Natural killer cell (primary cell): ENCODE measurements around the gene HSPA5. TPM values are rescaled to one million over a fixed set of nuclear protein-coding genes. Genes with fewer than 3 reads are reported as not detected.
A peak's percentile ranks its signal among the peaks of the same experiment; 100 is the strongest.

Experiments
- ATAC-seq, 3 donors: fragments of 150-1000 bp in 2 of 3; fragments of 200-7000 bp in 1 of 3; cut with Tn5 transposase; 1 replicate in 1 of 3; 2 replicates in 2 of 3; pipeline ENCODE4 v1.10.0; 2021; ENCODE audit warnings: mild to moderate bottlenecking in 2 of 3, moderate library complexity in 2 of 3
- DNase-seq, 2 donors: peaks; one replicate each; pipeline versions ENCODE4 v3.0.0 to v3.0.0-alpha.2; 2013 to 2021; ENCODE audit warnings: mixed read lengths in 1 of 2
- H3K27ac ChIP-seq: one replicate; pipeline ENCODE4 v1.5.1; 2013; ENCODE audit warnings: mild to moderate bottlenecking, low read length
- H3K27me3 ChIP-seq: one replicate; pipeline ENCODE4 v1.6.1; 2013; ENCODE audit warnings: low read length; ENCODE audit not compliant: control insufficient read depth, insufficient read depth
- H3K36me3 ChIP-seq: one replicate; pipeline ENCODE4 v1.6.1; 2013; ENCODE audit warnings: low read length; ENCODE audit not compliant: control insufficient read depth, insufficient read depth
- H3K4me1 ChIP-seq: one replicate; pipeline ENCODE4 v1.6.1; 2013; ENCODE audit warnings: low read length; ENCODE audit not compliant: control insufficient read depth, insufficient read depth
- H3K4me3 ChIP-seq: one replicate; pipeline ENCODE4 v1.5.1; 2013; ENCODE audit warnings: low read length
- H3K9me3 ChIP-seq: one replicate; pipeline ENCODE4 v1.6.1; 2013; ENCODE audit warnings: low read length; ENCODE audit not compliant: control insufficient read depth, insufficient read depth
- H3K27ac Mint-ChIP-seq, 2 donors: one replicate each; pipeline ENCODE4 v1.8.0; 2022; ENCODE audit warnings: mild to moderate bottlenecking in 2 of 2, mixed read lengths in 2 of 2, moderate library complexity in 1 of 2
- H3K27me3 Mint-ChIP-seq, 2 donors: one replicate each; pipeline ENCODE4 v1.8.0; 2022; ENCODE audit warnings: low read depth in 2 of 2, mixed read lengths in 2 of 2
- H3K36me3 Mint-ChIP-seq: one replicate; pipeline ENCODE4 v1.8.0; 2022; ENCODE audit warnings: mixed read lengths
- H3K4me1 Mint-ChIP-seq, 2 donors: one replicate each; pipeline ENCODE4 v1.8.0; 2022; ENCODE audit warnings: mixed read lengths in 2 of 2
- H3K4me3 Mint-ChIP-seq: one replicate; pipeline ENCODE4 v1.8.0; 2022; ENCODE audit warnings: mild to moderate bottlenecking, moderate library complexity, mixed read lengths
- H3K9me3 Mint-ChIP-seq, 2 donors: one replicate each; pipeline ENCODE4 v1.8.0; 2022; ENCODE audit warnings: mixed read lengths in 2 of 2
- WGBS: methylation state at CpG from one replicate; pipeline ENCODE4 v1.1.7; 2013; ENCODE audit warnings: missing lambda C conversion rate; ENCODE audit not compliant: insufficient coverage; 5-methylcytosine and 5-hydroxymethylcytosine counted together
- intact Hi-C: fragments of 100-400 bp; cut with micrococcal nuclease; formaldehyde crosslinking; loops from one replicate; pipeline ENCODE4 v1.14.2; 2022
- total RNA-seq, 4 donors: library from RNA; stranded (reverse); fragments of 120-200 nt in 1 of 4; gene quantifications; one replicate each; pipeline versions ENCODE4 v1.2.3 to v1.2.4, GENCODE V29; 2013 to 2022
- TF ChIP-seq, protein P1 (sequence below): fragments of 200-600 bp; IDR thresholded peaks from one replicate; pipeline ENCODE4 v1.8.0; 2022; ENCODE audit warnings: antibody characterized with exemption

Gene HSPA5
- total RNA-seq, 3 donors from 2014 or later (not counting 1 experiment from before 2014, with no cell fraction given), result 222 to 281 (median 275) TPM

DNA sequence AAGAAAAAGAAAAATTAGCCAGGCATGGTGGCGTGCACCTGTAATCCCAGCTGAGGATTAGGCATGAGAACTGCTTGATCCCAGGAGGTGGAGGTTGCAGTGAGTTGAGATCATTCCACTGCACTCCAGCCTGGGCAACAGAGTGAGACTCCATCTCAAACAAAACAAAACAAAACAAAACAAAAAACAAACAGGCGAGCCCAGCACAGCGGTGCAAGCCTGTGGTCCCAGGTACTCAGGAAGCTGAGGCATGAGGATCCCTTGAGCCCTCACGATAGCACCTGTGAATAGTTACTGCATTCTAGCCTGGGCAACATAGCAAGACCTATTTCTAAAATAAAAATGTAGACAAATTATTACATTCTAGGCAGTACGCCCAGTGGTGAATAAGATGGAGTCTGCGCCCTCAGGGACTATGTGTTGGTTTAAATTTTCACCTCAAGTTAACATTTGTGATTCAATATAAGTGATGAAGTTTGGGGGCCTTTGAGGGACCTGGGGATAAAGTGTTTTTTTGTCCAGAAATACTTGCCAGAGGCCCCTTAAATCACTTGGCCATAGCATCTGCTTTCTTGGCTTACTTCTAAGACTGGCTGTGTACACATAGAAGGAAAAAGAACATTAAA lies 17.1 kb upstream of the HSPA5 start:
- TF ChIP-seq, protein P1, sequence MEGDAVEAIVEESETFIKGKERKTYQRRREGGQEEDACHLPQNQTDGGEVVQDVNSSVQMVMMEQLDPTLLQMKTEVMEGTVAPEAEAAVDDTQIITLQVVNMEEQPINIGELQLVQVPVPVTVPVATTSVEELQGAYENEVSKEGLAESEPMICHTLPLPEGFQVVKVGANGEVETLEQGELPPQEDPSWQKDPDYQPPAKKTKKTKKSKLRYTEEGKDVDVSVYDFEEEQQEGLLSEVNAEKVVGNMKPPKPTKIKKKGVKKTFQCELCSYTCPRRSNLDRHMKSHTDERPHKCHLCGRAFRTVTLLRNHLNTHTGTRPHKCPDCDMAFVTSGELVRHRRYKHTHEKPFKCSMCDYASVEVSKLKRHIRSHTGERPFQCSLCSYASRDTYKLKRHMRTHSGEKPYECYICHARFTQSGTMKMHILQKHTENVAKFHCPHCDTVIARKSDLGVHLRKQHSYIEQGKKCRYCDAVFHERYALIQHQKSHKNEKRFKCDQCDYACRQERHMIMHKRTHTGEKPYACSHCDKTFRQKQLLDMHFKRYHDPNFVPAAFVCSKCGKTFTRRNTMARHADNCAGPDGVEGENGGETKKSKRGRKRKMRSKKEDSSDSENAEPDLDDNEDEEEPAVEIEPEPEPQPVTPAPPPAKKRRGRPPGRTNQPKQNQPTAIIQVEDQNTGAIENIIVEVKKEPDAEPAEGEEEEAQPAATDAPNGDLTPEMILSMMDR, result no peak
- no peak for ATAC-seq
- peaks cover 14% of the 10 kb centered on the region for H3K4me1 ChIP-seq
- no peak overlapping the region for H3K4me3 ChIP-seq
- H3K9me3 Mint-ChIP-seq, result no peaks in the 10 kb centered on the region
- no peaks in the 10 kb centered on the region for H3K36me3 Mint-ChIP-seq
- H3K27ac ChIP-seq, result no peak overlapping the region
- H3K27me3 Mint-ChIP-seq, result no peaks in the 10 kb centered on the region
- H3K4me3 Mint-ChIP-seq, result no peak overlapping the region
- no peaks in the 10 kb centered on the region for H3K9me3 ChIP-seq
- WGBS, result 92% methylated on average over 6 of the region's 6 CpGs
- peaks cover 21 to 26% of the 10 kb centered on the region in 2 donors for H3K4me1 Mint-ChIP-seq
- no peak for DNase-seq
- intact Hi-C loops, result no loop called here
- no peaks in the 10 kb centered on the region for H3K27me3 ChIP-seq
- no peaks in the 10 kb centered on the region for H3K36me3 ChIP-seq
- H3K27ac Mint-ChIP-seq, result no peak overlapping the region

- H3K36me3 Mint-ChIP-seq, result no peaks in the 10 kb centered on the region
- DNase-seq (peak in 1 of 2 donors; percentile 19), ATAC-seq (no peak)
- 54% methylated on average over 2 of the region's 2 CpGs for WGBS
- no peaks in the 10 kb centered on the region for H3K9me3 Mint-ChIP-seq
- no peak overlapping the region for H3K4me3 Mint-ChIP-seq
- no peaks in the 10 kb centered on the region for H3K36me3 ChIP-seq
- peaks cover 2% of the 10 kb centered on the region for H3K4me1 ChIP-seq
- intact Hi-C loops, result no loop called here
- no peak overlapping the region for H3K27ac ChIP-seq
- no peaks in the 10 kb centered on the region for H3K27me3 Mint-ChIP-seq
- H3K9me3 ChIP-seq, result no peaks in the 10 kb centered on the region
- no peaks in the 10 kb centered on the region for H3K27me3 ChIP-seq
- no peak overlapping the region for H3K4me3 ChIP-seq
- TF ChIP-seq, protein P1, result no peak
- no peak overlapping the region for H3K27ac Mint-ChIP-seq
- H3K4me1 Mint-ChIP-seq, result peaks cover 3 to 7% of the 10 kb centered on the region in 2 donors
These were observed 14.7 kb upstream of the HSPA5 start for GRCh38 chr9:125255781-125256391.

GRCh38 chr9:125254231-125254630 lies 13.1 kb upstream of the HSPA5 start:
- Mint-ChIP-seq H3K27ac (no peak overlapping the region), H3K4me3 (no peak overlapping the region), H3K9me3 (no peaks in the 10 kb centered on the region), H3K4me1 (no peaks in the 10 kb centered on the region), H3K36me3 (no peaks in the 10 kb centered on the region), H3K27me3 (no peaks in the 10 kb centered on the region)
- ATAC-seq, result no peak
- H3K27me3 ChIP-seq, result no peaks in the 10 kb centered on the region
- H3K4me1 ChIP-seq, result no peaks in the 10 kb centered on the region
- no peaks in the 10 kb centered on the region for H3K9me3 ChIP-seq
- H3K27ac ChIP-seq, result no peak overlapping the region
- H3K4me3 ChIP-seq, result no peak overlapping the region
- TF ChIP-seq, protein P1, result no peak
- H3K36me3 ChIP-seq, result no peaks in the 10 kb centered on the region
- no peak for DNase-seq
- intact Hi-C loops, result no loop called here
